GM10248 (cell line): ENCODE data around the gene SZT2.

Experiments used
- CTCF ChIA-PET: fragments of 300-600 bp; sonication (Branson Sonifier 250); formaldehyde crosslinking; extraction: SDS; loops from one replicate; lab custom pipeline; 2021; ENCODE audit warnings: antibody characterized with exemption; lab: Yijun Ruan, JAX
- POLR2A ChIA-PET: fragments of 350-650 bp; sonication (Branson Sonifier 250); formaldehyde crosslinking; extraction: SDS; loops from one replicate; lab custom pipeline; 2020; ENCODE audit warnings: antibody characterized with exemption; lab: Yijun Ruan, JAX
- DNase-seq: peaks from one replicate; pipeline ENCODE4 v3.0.0; 2012; ENCODE audit errors: extremely low spot score
- CTCF ChIP-seq: IDR thresholded peaks from 2 replicates; pipeline ENCODE4 v1.5.1; 2012; ENCODE audit warnings: mild to moderate bottlenecking, low read depth; ENCODE audit errors: extremely low read depth, missing control alignments, control extremely low read depth

Gene SZT2

GRCh38 chr1:43382027-43382779, 7.5 kb upstream of the SZT2 start:
- TF ChIP-seq CTCF, result no peak
- ChIA-PET POLR2A (interaction anchor here (1.1 kb wide), 1 partner anchor 14 kb away, joined by 6 read pairs; the partner anchor contains the start of gene ELOVL1), CTCF (interaction anchor here (0.6 to 1.6 kb wide), 2 partner anchors 148 to 155 kb away, joined by 3 to 4 read pairs; no protein-coding TSS in a partner anchor)
- DNase-seq, result no peak

GRCh38 chr1:43383449-43383848, 6.2 kb upstream of the SZT2 start:
- POLR2A ChIA-PET, result no interaction called here
- CTCF ChIA-PET, result interaction anchor here (0.7 to 2.1 kb wide), 4 partner anchors 15 to 156 kb away, joined by 3 to 10 read pairs (median 4); partner anchors contain the start of gene ELOVL1
- peak; percentile 16 for TF ChIP-seq CTCF
- DNase-seq, result no peak

- DNase-seq, result no peak
- ChIA-PET CTCF (interaction anchor here (1.2 to 2.1 kb wide), 4 partner anchors 9 to 28 kb away, joined by 3 to 7 read pairs (median 4); partner anchors contain the start of gene ELOVL1), POLR2A (no interaction called here)
- no peak for TF ChIP-seq CTCF
These were observed 3.0 kb upstream of the SZT2 start for GRCh38 chr1:43386676-43387075.

GRCh38 chr1:43387976-43388599, 1.6 kb upstream of the SZT2 start:
- ChIA-PET POLR2A (interaction anchor here (1.0 to 1.1 kb wide), 2 partner anchors 11 to 20 kb away, joined by 3 read pairs; partner anchors contain the start of gene ELOVL1), CTCF (interaction anchor here (0.8 to 1.8 kb wide), 4 partner anchors 10 to 27 kb away, joined by 3 to 7 read pairs (median 4); no protein-coding TSS in a partner anchor)
- no peak for TF ChIP-seq CTCF
- no peak for DNase-seq

GRCh38 chr1:43388613-43389012, 1.1 kb upstream of the SZT2 start:
- no peak for DNase-seq
- no peak for TF ChIP-seq CTCF
- POLR2A ChIA-PET, result interaction anchor here (1.1 kb wide), 1 partner anchor 12 kb away, joined by 3 read pairs; no protein-coding TSS in a partner anchor
- CTCF ChIA-PET, result interaction anchor here (0.9 to 1.7 kb wide), 6 partner anchors 11 to 546 kb away, joined by 3 to 7 read pairs (median 3); no protein-coding TSS in a partner anchor

GRCh38 chr1:43392702-43393101, 3.0 kb downstream of the SZT2 start:
- POLR2A ChIA-PET, result no interaction called here
- CTCF ChIA-PET, result interaction anchor here (1.4 kb wide), 1 partner anchor 166 kb away, joined by 5 read pairs; no protein-coding TSS in a partner anchor
- no peak for TF ChIP-seq CTCF
- DNase-seq, result no peak
